GM19043 (cell line): ENCODE measurements around the gene AKAP3.

Experiments
- ATAC-seq: cut with Tn5 transposase; IDR thresholded peaks from one replicate; pipeline ENCODE4 v1.9.1; 2021; ENCODE audit warnings: low read depth; ENCODE audit not compliant: unreplicated experiment

AKAP3 gene

DNA sequence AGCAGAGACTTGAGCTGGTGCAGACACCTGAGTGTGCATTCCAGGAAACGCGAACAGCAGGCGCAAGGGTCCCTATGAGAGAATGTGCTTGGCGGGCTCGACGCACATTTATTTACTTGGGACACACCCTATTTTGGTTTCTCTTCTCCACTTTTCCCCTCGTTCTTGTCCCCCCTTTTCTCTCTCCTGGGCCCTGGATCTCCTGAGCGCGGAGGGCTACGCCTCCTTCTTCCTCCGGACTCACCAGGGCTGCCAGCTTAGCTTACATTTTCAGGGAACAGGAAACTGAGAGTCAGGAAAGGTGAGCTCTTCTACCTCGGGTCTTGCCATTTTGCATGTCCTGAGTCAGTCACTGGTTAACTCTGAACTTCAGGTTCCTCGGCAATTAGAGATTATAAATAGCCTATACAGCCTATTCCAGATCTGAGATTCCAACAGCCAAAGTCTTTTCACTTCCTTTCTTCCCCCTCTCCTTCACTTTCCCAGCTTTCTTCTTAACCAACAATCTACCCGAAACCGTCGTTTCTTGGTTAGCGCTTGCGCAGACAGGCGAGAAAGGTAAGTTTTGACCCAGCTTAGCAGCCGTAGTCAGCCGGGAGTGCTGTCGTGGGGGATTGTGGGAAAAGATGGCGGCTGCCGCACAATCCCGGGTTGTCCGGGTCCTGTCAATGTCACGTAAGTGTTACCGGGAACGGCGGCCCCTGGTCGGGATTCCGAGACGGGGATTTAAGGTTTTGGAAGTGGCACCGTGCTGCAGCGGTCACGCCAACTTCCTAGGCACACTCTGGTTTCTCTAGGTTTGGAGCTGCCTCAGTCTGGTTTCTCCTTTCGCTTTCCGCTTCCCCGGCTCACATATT lies at the start of gene AKAP3, which contains the start of gene NDUFA9:
Gene AKAP3, minus strand, starts transcription at position 551 of the 857 bp plus-strand sequence. CDS start 10,855 bp downstream, outside the sequence.
Gene NDUFA9, plus strand, starts transcription at position 614 of the 857 bp plus-strand sequence. Its CDS starts 13 bp downstream, at position 627.
- ATAC-seq = peak; percentile 67

DNA sequence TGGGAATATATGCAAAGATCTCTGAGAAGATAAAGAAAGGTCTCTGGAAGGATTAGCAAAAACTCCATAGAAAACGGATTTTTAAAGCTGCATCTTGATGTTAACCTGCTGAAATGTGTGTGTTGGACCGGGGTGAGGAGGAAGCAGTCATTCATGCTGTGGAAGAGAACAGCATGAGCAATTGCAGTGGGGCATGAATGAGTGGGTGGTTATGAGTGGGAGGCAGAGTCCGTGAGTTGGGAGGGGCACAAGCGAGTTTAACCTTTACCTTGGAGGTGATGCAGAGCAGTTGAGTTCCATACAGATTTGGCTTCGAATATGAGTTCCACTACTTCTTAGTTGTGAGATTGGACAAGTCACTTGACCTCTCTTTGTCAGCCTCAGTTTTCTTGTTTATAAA lies 41.9 kb upstream of the AKAP3 start:
- no peak for ATAC-seq

DNA sequence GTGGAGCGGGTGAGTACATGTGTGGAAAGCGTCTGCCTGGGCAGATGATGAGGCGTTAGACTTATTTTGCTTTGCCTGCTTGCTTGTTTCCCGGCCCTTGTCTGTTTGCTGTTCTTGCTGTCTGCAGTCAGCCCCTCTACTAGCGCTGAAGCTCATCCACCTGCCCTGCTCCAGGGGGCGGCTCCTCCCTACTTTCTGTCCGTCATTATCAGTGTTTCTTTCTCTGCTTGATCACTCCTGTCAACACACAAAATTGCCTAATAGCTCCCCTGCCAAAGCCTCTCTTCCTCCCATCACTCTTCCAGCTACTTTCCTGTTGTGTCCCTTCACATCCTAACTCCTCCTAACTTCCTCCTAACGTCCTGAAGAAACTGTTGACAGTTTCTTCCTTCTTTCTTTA lies 36.5 kb upstream of the AKAP3 start:
- ATAC-seq = no peak

DNA sequence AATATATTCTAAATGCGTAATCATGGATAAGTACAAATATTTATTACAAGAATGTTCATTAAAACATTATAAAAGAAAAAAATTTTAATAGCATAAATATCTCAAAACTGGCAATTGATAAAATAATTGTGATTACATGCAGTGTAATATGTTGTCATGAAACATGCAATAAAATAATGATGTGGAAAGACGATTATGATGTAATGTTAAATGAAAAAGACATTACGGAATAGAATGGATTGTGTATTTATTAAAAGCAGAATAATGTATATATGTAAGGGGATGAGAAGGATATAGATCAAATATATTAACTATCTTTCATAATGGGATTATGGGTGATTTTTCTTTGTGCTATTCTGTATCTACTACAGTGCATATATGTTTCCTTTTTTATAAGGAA lies 32.9 kb upstream of the AKAP3 start:
- ATAC-seq = no peak

DNA sequence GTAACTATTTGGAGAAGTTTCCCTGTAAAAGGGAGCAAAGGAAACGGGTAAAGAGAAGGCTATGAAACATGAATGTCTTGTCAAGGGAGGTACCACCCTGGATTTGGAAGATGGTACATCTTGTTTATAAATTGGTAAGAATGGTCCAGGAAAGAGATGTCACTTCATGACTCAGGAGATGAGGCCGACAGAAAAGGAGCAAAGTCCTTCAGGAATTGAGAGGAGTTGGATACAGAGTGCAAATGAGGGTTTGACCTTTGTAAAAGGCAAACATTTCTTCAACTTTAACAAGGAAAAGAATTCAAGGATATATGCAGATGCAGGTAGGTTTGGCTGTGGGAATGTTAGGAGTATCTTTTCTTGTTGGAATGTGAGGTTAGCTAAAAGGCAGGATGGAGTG lies 30.9 kb upstream of the AKAP3 start:
- no peak for ATAC-seq

DNA sequence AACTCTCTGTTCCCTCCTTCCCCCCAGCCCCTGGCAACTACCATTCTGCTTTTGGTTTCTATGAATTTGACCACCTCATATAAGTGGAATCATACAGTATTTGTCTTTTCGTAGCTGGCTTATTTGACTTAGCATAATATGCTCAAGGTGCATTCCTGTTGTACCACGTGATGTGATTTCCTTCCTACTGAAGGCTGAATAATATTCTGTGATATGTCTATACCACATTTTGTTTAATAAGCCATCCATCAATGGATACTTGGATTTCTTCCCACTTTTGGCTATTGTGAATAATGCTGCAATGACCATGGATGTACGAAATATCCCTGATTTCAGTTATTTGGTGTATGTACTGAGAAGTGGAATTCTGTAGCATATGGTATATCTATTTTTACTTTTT lies 16.4 kb upstream of the AKAP3 start:
- ATAC-seq = no peak

DNA sequence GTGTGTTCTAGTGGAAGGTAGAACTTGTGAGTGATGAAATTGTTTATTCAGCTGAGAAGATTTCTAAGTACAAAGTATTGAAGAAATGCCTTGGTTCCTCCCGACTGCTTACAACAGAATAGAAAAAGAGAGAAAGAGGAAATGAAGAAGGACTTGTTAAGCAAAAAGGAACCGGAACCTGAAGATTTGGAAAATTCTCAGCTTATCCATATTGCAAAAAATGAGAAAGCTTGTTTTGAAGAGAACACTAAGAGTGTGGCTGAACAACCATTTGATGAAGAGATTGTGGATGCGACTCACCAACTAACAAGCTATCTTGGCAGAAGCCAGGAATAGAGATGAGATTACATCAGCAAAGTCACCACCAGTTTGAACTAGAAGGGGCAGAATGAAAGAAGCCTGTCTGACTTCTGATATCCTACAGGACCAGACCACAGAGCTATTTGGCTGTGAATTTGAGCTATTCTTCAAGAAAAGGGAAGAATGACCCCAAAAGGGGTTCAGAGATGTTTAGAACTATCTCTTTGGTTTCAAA lies 15.2 kb upstream of the AKAP3 start:
- no peak for ATAC-seq

DNA sequence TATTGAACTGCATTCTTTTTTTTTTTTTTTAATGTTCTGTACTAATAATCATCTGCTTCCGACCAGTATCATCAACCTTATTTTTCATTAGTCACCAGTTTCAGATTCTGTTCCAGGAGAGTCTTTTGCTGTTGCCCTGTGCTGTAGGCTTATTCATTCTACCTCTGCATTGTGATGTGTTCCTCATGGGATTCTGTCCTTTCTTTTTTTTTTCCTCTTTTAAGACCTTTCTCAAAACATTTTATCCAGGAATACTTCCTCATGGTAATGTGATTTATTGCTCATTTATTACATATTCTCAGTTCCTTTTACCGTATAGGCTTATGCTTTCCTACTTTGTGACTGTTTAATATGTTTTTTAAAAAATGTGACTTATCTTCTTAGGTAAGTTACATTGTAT lies 4.8 kb upstream of the AKAP3 start:
- no peak for ATAC-seq

DNA sequence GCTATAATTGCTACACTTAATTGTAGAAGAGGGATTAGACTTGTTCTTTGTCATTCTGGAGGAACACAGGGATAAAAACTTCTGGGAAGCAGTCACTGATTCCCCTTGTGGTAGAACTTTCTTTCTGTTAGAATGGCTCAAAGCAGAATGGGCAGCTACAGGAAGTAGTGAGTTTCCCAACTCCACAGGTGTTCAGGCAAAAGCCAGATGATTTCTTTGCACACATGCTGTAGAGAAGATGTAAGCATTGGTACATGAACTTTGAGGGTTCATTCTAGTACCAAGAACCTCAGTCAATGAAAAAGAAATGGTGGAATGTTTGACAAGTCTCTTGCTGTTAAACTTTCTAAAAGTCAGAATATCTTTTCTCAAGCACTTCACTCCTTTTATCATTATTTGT lies 4.4 kb upstream of the AKAP3 start:
- ATAC-seq = no peak

DNA sequence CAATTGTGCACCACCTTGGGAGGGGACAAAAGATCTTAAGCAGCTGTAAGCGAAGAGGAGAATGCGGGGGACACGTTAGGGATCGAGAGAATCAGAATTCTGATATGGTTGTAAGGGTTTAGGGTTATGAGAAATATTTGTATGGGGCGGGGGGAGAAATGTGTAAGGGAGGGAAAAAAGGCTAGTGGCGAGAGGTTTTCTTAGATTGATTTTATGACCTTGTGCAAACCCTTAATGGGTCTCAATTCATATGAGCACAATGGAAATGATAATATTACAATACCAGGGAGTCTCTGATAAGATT lies 459 bp upstream of the AKAP3 start:
- no peak for ATAC-seq

DNA sequence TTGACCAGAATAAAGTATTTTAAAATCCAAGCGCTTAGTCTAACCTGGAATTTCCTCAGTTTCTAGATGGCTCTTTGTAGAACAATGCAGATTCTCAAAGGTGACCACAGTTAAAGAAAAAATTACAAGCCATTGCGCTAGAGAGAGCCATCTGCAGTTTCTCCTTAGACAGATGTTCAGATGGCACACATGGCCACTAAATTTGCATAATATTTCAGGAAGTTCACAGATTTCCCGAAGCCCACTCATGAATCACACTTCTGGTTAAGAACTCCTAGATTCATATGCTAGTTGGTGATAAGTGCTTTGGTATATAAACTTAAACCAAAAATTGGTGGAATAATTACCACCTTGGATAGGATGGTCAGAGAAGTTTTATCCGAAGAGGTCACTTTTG lies 749 bp downstream of the AKAP3 start:
- no peak for ATAC-seq

DNA sequence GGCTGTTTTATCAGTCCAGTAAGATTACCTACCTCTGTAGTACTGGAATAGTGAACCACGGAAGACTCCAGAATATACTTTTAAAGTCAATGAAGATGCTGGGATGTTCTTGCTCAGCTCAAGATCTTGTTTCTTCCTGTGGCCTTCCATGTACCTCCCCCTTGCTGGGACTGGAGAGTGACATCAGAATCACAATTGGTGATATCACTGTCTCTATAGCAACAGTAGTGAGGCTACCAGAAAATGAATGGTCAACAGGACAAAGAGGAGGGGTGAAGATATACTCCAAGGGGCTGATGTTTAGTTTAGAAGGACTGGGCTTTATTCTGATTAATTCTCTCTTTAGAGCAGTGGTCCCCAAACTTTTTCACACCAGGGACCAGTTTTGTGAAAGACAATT lies 3.8 kb downstream of the AKAP3 start:
- ATAC-seq = no peak

DNA sequence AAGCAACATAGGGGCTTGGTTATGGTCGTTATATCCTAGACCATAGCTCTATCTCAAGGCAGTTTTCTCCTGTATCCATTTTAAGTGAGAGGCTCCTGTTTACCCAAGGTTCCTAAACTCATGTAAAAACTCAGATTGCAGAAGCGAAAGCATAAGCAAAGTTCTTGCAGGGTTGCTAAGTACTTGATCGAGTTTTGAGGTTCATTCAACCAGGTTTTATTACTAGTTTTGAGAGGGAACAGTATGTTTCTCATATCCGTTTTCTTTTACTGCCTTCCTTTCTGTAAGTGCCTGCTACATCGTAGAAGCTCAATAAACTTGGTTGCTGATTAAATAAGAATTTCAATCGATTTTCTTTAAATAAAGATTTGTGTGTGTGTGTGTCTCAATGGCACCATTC lies 5.1 kb downstream of the AKAP3 start:
- peak; percentile 60 for ATAC-seq

DNA sequence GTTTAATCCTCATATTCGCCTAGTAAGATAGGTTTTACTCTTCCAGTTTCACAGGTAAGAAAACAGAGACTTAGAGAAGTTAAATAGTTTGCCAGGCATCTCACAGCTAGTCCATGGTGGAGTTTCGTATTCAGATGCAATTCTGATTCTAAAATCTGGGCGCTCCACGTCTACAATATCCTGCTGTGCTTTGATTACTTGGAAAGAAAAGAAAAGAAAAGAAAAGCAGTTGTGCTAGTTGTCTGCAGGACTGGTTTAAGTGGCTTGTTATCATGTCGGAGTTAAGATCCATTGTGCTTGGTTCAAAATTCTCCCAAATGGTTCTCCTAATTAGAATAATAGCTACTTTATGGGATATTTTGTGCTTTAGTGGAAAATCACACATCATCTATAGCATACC lies 18.6 kb downstream of the AKAP3 start:
- ATAC-seq = no peak

DNA sequence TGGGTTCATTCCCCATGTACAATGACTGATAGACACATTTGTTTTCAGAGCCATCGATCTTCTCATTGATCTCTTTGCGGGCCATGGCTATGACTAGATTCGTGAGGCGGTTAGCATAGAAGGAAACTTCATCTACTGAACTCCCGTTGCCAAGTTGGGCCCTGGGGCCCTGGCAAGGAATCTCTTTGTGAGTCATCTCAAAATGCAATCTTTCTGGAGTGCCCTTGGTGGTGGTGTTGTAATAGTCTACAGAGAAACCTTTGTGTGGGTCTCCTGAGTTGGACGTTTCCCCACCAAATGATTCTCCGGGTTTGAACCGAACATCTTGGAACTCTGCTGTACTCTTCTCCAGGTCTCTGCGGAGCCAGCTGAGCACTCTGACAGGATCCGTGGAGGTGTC lies 20.4 kb downstream of the AKAP3 start:
- ATAC-seq = no peak

DNA sequence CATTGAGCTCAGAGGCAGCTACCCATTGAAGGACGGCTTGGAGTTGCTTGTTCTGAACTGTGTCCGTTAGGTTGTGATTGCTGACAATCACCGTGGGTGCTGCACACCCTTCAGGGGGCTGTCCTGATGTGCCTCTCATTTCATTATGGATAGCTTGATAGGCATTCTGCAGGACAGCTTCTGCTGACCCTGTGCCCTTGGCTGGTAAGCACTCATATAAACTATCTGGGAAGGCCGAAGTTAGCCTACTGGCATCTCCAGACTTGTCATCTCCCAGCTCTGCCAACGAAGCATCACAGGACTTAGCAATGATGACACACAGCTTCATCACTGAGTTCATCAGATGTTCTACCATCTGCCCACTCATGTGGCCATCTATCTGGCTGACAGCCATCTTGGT lies 22.3 kb downstream of the AKAP3 start:
- ATAC-seq = no peak

DNA sequence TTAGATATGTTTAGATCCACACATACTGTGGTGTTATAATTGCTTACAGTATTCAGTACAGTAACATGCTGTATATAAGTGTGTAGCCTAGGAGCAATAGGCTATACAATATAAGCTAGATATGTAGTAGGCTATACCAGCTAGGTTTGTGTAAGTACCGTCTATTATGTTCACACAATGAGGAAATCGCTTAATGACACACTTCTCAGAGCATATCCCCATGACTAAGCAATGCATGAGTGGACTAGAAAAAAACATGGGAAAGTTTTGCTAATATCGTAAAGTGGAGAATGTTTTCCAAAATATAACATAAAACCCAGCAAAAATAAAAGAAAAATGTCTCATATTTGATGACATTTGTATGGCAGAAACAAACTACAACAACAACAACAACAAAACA lies 27.3 kb downstream of the AKAP3 start:
- no peak for ATAC-seq

DNA sequence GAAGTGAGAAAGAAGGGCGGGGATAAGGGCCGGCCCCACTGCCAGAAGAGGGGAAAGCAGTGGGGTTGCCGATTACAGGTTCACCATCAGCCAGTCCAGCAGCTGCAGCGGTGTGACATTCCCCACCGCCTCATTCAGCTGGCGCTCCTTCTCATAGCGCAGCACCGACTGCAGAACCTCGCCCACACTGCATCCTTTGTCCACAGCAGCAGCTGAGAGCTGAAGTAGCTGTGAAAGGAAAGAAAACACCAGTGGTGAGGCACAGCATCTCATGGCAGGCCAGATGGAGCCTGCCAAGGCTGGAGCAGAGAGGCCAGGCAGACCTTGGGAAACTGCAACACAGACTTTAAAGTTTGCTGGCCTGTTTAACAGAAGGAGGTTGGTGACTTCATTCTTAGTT lies 33.2 kb downstream of the AKAP3 start:
- ATAC-seq = no peak

DNA sequence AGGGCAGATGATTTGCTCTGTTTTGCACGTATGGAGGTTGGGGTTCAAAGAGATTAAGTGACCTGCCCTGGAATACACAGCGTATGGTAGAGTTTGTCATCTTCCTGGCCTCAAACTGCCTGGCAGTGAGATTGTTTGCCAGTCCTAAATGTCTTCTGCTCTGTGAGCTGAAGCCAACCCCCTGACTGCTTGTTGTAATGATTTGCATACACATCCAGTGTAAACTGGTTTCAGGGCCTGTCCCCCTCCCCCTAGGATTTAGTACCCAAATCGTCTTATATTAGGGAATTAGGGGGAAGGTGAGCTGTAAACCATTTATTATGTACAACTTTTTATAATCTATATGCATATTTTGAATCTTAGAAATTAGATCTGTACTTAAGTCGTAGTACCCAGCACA lies 38.4 kb downstream of the AKAP3 start:
- ATAC-seq = no peak

DNA sequence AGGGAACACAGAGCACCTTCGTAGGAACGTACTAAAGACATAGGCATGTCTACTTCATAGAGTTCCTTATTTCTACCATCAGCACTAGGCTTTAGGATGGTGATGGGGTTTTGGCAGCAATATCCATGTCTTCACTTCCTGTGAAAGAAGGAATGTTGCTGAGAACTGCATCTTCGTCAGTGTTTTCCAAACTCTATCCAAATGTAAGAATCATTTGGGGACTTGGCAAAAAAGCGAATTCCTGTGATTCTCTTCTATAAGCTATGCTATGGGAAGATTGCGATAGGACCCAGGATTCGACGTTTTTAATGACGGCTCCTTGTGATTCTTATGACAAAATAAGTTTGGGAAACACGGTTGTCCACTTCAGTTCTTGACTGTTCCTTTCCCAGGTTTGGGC lies 39.8 kb downstream of the AKAP3 start:
- no peak for ATAC-seq

DNA sequence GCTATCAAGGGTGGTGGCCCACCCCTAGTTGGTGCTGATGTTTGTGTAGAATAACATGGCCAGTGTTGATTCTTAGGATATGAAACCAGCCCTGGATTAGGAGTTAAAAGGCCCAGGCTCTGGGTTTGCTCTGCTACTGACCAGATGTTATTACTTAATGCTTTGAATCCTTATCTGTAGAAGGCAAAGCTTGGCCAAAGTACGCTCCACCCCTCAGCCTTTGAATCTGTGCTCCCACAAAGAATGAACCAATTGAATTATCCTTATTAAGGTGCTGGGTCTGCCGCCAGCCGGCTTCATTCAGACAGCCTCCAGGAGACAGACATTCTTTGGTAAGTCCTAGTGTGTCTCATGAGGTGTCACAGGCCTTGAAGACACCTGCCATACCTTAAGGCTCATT lies 41.8 kb downstream of the AKAP3 start:
- no peak for ATAC-seq

DNA sequence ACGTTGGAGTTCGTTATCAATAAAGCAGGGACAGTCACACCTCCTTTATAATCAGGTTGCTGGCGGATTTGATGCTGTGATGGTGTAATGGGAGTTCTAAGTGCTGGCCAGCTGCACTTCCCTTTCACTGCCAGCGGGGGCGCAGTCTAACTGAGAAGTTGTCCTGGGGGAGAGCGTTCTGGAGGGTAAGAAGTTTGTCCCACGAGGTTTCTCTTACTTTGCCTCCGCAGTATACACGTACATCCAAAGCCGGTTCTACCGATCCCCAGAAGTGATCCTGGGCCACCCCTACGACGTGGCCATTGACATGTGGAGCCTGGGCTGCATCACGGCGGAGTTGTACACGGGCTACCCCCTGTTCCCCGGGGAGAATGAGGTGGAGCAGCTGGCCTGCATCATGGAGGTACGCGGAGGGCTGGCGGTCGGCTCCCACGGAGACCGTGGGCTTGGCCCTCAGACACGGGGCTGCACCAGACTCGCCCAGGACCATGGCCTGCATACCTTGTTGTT lies 44.1 kb downstream of the AKAP3 start:
- ATAC-seq = peak; percentile 86
